ENCODE data around the gene DDHD1.
"Not testable (repeated sequence)": the region's sequence is repeated elsewhere in the genome, so short reads cannot be mapped to it uniquely, and the experiment has no call there.

Gene DDHD1

DNA sequence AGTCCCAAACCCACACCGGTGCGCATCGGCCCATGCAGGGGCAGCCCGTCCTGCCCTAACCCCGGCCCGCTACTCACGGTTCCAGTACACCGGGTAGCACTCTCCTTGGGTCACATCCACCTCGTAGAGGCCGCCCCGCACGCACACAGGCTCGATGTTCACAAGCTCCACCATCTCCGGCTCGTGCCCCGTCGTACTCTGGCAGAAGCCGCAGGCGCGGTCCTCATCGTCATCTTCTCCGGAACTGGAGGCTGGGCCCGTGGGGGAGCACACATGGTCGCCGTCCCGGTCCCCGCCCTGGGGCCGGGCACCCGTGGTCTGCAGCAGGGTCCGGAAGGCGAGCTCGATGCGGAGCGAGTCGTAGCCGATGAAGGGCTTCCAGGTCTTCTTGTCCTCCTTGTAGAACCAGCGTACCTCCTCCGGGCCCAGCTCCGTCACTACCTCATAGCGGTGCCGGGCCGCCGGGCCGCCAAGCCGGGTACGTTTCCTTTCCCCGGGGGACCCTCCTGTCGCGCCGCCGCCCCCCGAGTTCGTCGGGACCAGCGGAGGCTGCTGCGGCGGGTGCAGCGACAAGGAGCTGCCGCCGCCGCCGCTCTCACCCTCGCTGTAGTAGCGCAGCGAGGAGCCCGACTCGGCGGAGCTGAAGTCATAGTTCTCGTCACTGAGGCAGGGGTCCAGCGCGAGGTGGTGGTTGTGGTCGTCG lies 788 bp downstream of the DDHD1 start:
- DNase-seq (ENCODE audit: low spot score), result peak; percentile 44

DNA sequence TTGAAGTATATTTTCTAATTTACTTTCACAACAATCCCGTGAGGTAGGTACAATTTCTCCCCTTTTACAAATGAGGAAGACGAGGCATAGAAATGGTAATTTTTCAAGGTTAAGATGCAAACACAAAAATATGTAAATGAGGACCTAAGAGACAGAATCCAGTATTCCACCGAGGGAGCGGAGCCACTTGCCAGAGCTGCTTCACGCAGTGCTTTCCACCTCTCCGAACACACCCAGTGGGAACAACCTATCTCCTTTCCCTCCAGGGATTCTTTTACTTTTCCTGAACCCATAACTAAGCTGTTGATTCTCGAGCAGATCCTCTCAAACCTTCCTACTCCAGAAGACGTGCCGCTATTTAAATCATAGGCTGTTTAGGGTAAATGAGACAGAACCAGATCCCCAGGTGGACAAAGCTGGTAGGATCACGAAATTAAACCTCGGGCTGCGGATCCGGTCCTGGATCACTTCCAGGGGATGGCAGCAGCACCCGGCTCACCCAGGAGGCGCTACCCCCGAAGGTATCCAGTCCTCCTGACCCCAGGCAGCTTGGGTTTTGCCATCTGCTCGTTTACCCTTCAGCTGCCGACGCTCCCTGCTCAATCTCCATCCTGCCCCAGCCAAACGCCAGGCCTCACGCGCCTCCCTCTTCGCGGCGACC lies 1.5 kb downstream of the DDHD1 start:
- peak; percentile 57 for DNase-seq (ENCODE audit: low spot score)

DNA sequence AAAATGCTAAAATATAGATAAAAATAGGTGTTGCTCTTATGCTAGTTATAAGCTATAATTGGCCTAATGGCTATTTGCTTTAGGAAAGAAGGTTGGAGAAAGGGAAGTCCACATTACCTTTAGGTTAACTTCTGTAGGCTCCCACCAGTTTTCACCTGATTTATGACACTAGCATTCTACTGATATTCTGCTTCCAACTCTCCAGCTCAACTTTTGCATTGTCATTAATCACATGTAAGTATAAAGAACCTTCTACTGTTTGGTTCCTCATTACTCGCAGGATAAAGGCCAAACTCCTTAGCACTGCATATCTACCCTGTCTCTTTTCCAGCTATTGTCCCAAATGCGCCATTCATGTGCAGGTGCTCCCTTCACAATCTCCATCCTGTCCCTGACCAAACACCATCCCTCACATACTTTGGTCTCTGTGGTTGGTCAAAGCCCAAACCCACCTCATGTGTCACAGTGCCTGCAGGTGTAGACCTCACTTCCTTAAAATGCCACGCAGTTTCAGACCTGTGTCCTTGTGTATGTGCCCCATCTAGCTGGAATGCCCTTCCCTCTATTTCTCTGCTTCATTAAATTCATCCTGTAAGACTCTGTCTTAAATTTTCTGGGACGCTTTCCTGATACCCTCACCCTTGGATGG lies 3.3 kb downstream of the DDHD1 start:
- peak; percentile 37 for DNase-seq (ENCODE audit: low spot score)

DNA sequence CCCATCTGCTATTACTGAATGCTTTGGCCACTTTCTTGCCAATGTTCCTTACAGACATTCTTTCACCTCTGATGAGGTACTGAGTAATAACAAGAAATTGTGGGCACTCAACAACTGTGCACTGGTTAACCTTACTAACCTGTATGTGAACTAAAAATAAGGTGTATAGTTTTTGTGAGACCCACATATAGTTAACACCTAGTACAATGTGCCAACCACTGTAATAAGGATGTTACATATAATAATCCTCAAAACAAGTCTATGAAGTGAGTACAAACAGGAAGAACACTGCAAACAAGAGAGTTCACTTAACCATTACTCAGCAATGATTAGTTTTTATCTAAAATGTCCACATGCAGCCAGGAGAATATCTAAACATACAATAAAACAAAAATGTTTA lies 4.5 kb downstream of the DDHD1 start:
- no peak for DNase-seq (ENCODE audit: low spot score)

DNA sequence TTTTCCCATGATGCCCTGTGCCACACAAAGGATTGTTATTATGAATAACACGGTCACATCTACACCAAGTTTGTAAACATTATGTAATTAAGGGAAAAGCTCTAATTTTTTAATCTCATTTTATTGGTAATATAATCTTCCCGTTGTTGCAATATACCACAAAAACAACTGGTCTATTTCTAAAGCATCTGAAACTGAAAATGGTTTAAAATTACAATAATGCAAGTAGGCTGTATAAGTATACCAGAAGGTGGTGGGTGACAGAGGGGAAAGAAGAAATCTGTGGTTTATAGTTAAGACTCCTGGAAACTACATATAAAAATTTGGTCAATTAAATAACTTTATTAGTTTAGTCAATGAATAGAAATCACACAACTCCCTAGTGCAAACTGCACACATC lies 5.2 kb downstream of the DDHD1 start:
- no peak for DNase-seq (ENCODE audit: low spot score)

DNA sequence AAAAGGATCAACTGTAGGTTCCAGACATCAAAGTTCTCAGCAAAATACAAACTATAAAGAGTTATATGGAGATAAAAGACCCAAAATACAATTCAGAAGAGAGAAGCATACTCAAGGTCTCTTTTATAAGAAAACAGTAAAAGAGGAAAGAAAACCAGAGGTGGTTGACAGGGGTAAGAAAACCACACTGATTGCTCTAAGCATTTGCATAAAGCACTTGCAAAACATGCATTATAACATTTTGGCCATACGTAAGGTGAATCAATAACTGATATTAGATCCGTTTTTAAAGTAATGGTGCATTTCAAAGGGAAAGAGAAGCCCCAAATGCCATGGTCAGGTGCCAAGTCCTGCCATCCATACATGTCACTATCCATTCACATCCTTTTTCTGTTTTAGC lies 5.9 kb downstream of the DDHD1 start:
- peak; percentile 27 for DNase-seq (ENCODE audit: low spot score)

DNA sequence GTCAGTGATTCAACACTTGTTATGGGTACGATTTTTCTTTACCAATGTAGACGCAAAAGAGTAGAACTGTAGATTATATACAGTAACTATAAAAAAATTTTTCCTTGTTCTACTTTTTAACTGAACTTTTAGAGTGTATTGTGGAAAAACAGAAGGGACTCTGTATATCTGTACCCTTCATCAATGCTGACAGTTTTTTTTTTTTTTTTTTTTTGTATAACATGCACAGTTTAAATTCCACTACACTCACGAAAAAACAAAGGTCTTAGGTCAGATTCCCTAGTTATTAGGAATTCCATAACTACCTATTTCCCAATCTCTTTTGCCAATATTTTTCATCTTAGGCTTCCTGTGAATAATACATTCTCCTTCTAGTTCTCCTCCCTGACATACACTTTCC lies 6.4 kb downstream of the DDHD1 start:
- no peak for DNase-seq (ENCODE audit: low spot score)

DNA sequence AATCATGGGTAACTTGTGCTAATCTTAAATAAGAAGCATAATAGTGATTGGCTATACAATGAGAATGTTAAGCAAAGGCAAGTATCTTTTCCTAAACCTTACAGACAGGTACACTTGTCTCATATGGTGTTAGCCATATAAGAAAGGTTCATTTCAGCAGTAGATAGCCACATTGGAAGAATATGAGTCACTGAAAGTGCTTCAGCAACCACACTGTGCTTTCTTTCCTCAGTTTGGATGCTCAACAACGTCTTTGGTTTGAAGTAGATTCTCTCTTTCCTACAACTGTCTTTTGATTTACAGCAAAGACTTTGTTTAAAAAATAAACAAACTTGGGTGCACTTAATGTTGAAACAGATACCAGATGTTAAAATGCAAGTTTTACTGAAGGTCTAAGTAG lies 8.9 kb downstream of the DDHD1 start:
- DNase-seq (ENCODE audit: low spot score), result no peak

DNA sequence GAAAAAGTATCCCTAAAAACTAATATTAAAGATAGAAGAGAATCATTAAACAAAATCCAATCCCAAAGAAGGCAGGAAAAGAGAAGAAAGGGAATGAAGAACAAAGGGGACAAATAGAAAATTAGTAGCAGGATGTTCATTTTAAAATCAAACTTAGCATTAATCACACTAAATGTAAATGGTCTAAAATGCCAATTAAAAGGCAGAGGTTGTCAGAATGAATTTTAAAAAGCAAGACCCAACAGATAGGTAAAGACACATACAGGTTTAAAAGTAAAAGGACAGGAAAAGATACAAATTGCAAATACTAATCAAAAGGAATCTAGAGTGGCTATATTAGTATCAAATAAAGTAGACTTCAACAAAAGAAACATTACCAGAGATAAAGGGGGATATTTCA lies 12.5 kb downstream of the DDHD1 start:
- DNase-seq (ENCODE audit: low spot score), result no peak

DNA sequence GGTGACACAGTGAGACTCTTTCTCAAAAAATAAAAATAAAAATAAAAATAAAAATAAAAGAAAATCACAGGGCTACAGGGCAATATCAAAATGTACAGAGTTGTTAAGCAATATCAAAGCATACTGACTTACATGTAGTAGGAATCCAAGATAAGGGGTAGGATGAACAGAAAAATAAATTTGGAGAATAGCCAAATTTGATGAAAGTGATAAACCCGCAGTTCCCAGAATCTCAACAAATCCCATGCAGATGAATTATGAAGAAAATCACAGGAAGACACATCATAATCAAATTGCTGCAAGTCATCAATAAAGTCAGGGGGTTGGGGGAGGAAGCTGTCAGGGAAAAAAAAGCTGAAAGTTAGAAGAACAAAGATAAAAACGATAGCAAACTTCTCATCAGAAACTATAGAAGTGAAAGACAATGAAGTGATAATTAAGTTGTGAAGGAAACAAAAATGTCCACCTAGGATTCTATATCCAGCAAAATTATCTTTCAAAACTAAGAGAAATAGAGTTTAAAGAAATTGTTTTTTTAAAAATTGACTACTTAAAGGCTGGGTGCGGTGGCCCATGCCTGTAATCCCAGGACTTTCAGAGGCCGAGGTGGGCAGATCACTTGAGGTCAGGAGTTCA lies 15.4 kb downstream of the DDHD1 start:
- DNase-seq (ENCODE audit: low spot score), result no peak

DNA sequence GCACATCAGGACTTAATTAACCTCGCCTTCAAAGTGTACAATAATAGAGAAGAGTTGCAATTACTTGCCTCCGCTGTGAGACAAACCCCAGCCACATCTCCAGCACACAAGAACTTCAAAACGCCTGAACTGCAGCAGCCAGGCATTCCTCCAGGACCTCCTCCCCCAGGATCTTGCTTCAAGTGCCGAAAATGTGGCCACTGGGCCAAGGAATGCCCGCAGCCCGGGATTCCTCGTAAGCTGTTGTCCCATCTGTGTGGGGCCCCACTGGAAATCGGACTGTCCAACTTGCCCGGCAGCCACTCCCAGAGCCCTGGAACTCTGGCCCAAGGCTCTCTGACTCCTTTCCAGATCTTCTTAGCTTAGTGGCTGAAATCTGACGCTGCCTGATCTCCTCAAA lies 22.6 kb downstream of the DDHD1 start:
- not testable (repeated sequence) for DNase-seq (ENCODE audit: low spot score)

DNA sequence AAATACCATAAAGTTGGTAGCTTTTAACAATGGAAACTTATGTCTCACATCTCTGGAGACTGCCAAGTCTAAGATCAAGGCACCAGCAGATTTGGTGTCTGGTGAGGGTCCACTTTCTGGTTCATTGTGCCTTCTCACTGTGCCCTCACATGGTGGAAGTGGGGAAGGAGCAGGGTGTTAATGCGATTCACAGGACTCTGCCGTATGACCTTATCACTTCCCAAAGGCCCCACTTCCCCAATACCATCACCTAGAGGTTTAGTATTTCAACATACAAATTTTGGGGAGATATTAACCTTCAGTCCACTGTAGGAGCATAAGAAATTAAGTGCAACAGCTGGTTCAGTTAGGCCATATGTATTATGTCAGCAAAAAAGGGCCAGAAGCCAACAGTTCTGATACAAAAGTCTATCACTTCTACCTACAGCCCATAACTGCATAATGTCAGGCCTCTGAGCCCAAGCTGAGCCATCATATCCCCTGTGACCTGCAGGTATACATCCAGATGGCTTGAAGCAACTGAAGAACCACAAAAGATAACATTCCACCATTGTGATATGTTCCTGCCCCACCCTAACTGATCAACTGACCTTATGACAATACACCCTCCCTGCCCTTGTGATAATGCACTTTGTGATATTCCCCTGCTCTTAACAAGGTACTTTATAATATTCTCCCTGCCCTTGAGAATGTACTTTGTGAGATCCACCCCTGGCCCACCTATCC lies 24.7 kb downstream of the DDHD1 start:
- no peak for DNase-seq (ENCODE audit: low spot score)

DNA sequence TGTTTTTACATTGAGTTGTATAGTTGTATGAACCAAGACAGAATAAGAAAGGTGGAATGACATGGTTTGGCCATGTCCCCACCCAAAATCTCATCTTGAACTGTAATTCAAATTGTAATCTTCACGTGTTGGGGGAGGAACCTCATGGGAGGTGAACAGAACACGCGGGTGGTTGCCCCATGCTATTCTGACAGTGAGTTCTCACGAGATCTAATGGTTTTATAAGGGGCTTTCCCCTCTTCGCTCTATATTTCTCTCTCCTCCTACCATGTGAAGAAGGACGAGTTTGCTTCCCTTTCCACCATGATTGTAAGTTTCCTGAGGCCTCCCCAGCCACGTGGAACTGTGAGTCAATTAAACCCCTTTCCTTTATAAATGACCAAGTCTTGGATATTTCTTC lies 25.3 kb downstream of the DDHD1 start:
- peak; percentile 35 for DNase-seq (ENCODE audit: low spot score)

DNA sequence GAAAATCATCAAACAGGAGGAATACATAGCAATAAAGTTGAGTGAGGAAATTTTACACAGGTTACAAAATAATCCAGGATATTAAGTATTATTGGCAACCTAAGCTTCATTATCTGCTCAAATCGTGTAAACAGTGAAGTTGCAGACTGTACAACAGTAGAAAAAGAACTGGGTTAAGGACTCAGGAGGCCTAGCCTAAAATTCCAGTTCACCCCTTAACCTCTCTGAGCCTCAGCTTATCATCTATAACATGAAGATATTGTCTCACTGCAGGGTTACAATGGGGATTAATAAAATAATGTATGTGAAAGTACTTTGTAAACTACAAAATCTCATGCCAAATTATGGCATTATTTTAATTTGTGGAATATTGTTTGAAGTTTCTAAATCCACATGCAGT lies 26.0 kb downstream of the DDHD1 start:
- no peak for DNase-seq (ENCODE audit: low spot score)

DNA sequence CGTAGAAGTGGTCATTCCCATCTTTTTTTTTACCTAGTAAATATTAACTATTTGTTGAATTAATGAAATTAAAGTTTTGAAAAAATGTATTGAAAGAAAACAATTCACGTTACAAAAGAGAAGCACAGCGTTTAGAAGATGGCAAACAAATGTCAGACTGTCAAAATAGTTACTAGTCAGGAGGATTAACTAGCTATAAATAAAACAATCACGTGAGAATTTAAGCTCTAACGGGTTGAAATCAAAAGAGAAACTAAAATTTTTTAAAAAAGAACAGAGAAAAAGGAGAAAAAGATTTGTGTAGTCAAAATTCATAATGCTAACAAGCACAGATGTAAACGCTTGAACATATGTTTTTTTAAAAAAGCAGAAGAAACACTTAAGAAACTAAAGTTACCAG lies 26.4 kb downstream of the DDHD1 start:
- peak; percentile 44 for DNase-seq (ENCODE audit: low spot score)

DNA sequence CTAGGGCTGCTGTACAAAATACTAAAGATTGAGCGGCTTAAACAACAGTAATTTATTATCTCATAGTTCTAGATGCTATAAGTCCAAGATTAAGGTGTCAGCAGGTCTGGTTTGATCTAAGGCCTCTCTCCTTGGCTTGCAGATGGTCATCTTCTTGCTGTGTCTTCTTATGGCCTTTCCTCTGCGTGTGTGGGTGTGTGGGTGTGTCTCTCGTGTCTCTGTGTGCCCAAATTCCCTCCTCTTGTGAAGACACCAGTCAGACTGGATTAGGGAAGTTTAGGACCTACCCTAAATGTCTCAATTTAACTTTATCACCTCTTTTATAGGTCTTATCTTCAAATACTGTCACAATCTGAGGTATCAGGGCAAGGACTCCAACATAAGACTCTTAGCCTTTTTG lies 28.3 kb downstream of the DDHD1 start:
- no peak for DNase-seq (ENCODE audit: low spot score)

DNA sequence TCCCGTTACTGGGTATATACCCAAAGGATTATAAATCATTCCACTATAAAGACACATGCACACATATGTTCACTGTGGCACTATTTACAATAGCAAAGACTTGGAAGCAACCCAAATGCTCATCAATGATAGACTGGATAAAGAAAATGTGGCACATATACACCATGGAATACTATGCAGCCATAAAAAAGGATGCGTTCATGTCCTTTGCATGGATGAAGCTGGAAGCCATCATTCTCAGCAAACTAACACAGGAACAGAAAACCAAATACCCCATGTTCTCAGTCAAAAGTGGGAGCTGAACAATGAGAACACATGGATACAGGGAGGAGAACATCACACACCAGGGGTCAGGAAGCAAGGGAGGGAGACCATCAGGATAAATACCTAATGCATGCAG lies 31.7 kb downstream of the DDHD1 start:
- DNase-seq (ENCODE audit: low spot score), result not testable (repeated sequence)

DNA sequence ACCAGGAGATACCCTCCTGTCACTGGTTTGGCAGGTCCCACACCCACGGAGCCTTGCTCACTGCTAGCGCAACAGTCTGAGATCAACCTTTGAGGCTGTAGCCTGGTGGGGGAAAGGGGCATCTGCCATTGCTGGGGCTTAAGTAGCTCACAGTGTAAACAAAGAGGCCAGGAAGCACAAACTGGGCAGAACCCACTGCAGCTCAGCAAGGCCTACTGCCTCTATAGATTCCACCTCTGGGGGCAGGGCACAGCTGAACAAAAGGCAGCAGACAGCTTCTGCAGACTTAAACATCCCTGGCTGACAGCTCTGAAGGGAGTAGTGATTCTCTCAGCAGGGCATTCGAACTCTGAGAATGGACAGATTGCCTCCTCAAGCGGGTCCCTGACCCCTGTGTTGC lies 35.6 kb downstream of the DDHD1 start:
- not testable (repeated sequence) for DNase-seq (ENCODE audit: low spot score)

DNA sequence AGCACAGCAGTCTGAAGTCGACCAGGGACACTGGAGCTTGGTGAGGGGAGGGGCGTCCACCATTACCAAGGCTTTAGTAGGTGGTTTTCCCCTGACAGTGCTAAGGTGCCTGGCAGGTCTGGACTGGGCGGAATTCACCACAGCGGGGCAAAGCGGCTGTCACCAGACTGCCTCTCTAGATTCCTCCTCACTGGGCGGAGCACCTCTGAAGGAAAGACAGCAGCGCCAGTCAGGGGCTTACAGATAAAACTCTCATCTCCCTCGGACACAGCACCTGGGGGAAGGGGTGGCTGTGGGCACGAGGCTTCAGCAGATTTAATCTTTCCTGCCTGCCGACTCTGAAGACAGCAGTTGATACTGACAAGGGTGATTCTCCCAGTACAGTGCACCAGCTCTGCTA lies 39.1 kb downstream of the DDHD1 start:
- DNase-seq (ENCODE audit: low spot score), result no peak

DNA sequence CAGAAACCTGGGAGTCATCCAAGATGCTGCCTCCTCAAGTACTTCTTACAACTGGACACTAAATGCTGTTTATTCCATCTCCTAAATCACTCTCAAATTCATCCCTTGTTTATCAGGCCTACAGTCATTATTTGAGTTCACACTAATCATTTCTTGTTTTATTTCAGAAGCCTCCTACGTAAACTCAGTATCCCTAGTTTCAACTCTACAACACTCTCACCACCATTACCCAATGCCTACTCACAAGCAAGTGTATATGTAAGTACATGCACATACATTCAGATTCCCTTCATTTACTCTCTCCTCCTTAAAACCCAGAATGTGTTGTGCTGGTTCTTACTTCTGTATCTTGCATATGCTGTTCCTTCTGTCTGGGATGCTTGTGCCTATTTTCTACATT lies 43.0 kb downstream of the DDHD1 start:
- DNase-seq (ENCODE audit: low spot score), result no peak

DNA sequence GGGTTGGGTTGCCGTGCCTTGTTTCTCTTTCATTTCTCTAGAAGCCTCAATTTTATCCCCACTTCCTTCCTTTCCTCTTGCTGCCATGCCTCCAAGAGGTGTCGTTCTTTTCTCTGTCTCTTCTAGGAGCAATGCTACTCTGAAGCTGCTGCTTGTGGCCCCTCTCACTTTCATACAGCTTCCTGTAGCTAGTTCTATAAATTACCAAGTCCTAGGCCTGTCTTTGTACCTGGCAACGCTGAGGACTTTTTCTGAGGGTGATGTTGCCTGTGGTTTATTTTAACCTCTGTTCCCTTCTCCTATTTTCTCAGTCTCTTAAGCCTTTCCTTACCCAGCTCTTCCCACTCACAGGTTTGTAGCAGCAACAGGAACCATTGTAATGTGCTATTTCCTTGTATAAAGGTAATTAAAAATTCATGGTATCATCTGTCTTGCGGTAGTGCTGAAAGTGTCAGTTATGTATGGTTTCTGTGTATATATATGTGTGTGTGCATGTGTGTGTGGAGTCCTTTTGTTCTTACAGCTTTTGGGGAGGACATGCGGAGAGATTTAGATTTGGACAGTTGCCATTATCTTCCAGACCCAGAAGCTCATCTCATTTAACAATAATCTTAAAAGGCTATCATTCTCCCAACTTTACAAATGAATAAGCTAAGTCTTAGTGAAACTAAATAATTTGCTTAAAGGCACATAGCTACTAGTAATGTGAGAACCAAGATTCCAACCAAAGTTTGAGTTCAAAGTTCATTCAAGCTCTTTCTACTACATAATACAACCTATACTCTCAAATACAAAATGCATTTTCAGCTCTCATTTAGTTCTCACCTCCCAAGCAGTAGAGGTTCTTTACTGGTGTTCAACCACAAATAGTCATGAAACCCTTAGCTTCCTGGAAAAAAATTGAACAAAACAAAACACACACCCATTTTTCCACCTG lies 43.8 kb downstream of the DDHD1 start:
- DNase-seq (ENCODE audit: low spot score), result peak; percentile 44
